Bronchial epithelial cell (primary cell): Measurements from ENCODE around the gene TRIM66. TPM values are rescaled to one million over a fixed set of nuclear protein-coding genes. Genes with fewer than 3 reads are reported as not detected.

Experiments used
- DNase-seq: peaks from one replicate; pipeline ENCODE4 v3.0.0-alpha.2; 2010; ENCODE audit warnings: low read depth
- FAIRE-seq: peaks from 2 replicates; lab custom pipeline; 2011; peaks lifted over from hg19 to GRCh38; lab: Jason Lieb, UNC
- H3K27me3 ChIP-seq: 2 replicates; pipeline ENCODE4 v1.5.1; 2011; ENCODE audit warnings: low read length; ENCODE audit not compliant: control insufficient read depth, insufficient read depth
- H3K36me3 ChIP-seq: 2 replicates; pipeline ENCODE4 v1.5.1; 2011; ENCODE audit warnings: low read length; ENCODE audit not compliant: control insufficient read depth, insufficient read depth
- H3K4me3 ChIP-seq: 2 replicates; pipeline ENCODE4 v1.5.1; 2011; ENCODE audit warnings: mild to moderate bottlenecking, low read depth, low read length, control low read depth
- CTCF ChIP-seq: IDR thresholded peaks from 2 replicates; pipeline ENCODE4 v1.5.1; 2011; ENCODE audit warnings: mild to moderate bottlenecking, moderate library complexity, low read length, control low read depth, inconsistent platforms; ENCODE audit not compliant: insufficient read depth, severe bottlenecking
- total RNA-seq: library from RNA; depleted of rRNA; stranded (reverse); fragments of >200 nt; gene quantifications from 2 replicates; pipeline ENCODE4 v1.2.1, GENCODE V29; 2014

The TRIM66 gene
- total RNA-seq, 1 donor from 2014 or later = 4.2 TPM

GRCh38 chr11:8593455-8593854 is 89.0 kb downstream of the TRIM66 start:
- FAIRE-seq = no peak
- peak overlapping the region; percentile 51 for H3K4me3 ChIP-seq

GRCh38 chr11:8587915-8588314 is 94.5 kb downstream of the TRIM66 start:
- Histone ChIP-seq H3K4me3 (no peak overlapping the region), H3K36me3 (no peaks in the 10 kb centered on the region), H3K27me3 (no peaks in the 10 kb centered on the region)
- FAIRE-seq (no peak), DNase-seq (no peak)
- TF ChIP-seq CTCF = no peak

More at GRCh38 chr11:8593455-8593854, 89.0 kb downstream of the TRIM66 start:
- no peak for DNase-seq
- no peak for TF ChIP-seq CTCF
- H3K36me3 ChIP-seq = no peaks in the 10 kb centered on the region
- no peaks in the 10 kb centered on the region for H3K27me3 ChIP-seq

- Histone ChIP-seq H3K4me3 (no peak overlapping the region), H3K36me3 (no peaks in the 10 kb centered on the region), H3K27me3 (no peaks in the 10 kb centered on the region)
- FAIRE-seq = no peak
- DNase-seq = no peak
- TF ChIP-seq CTCF = no peak
Measured at GRCh38 chr11:8586805-8587204, 95.7 kb downstream of the TRIM66 start.

GRCh38 chr11:8586184-8586583 is 96.3 kb downstream of the TRIM66 start:
- Histone ChIP-seq H3K4me3 (no peak overlapping the region), H3K27me3 (no peaks in the 10 kb centered on the region), H3K36me3 (no peaks in the 10 kb centered on the region)
- no peak for TF ChIP-seq CTCF
- FAIRE-seq = no peak
- no peak for DNase-seq

GRCh38 chr11:8584511-8584910 is 98.0 kb downstream of the TRIM66 start:
- FAIRE-seq = no peak
- TF ChIP-seq CTCF = no peak
- no peaks in the 10 kb centered on the region for H3K27me3 ChIP-seq

GRCh38 chr11:8584082-8584481 is 98.4 kb downstream of the TRIM66 start:
- Histone ChIP-seq H3K36me3 (no peaks in the 10 kb centered on the region), H3K4me3 (no peak overlapping the region), H3K27me3 (no peaks in the 10 kb centered on the region)
- TF ChIP-seq CTCF = no peak
- DNase-seq (no peak), FAIRE-seq (no peak)

More at GRCh38 chr11:8584511-8584910, 98.0 kb downstream of the TRIM66 start:
- Histone ChIP-seq H3K4me3 (no peak overlapping the region), H3K36me3 (no peaks in the 10 kb centered on the region)
- no peak for DNase-seq
